ENCODE results near the gene LOXL4. TPM values are rescaled to one million over a fixed set of nuclear protein-coding genes. Genes with fewer than 3 reads are reported as not detected.

The LOXL4 gene
- total and polyA plus RNA-seq, 2 donors (not counting 1 experiment from before 2014, with no cell fraction given) = 0.12 TPM; not detected in 1

GRCh38 chr10:98302741-98303365 is 34.9 kb upstream of the LOXL4 start:
- Histone ChIP-seq H3K4me3 (ENCODE audit: control extremely low read depth in 1 of 5, extremely low read depth in 1 of 5, insufficient read depth in 1 of 5, low read depth in 2 of 5, low read length in 4 of 5) (no peak overlapping the region), H4K20me1 (ENCODE audit: control insufficient read depth, insufficient read depth, low read length, poor library complexity, severe bottlenecking) (no peaks in the 10 kb centered on the region), H3K27ac (ENCODE audit: low read length in 2 of 2) (no peak overlapping the region), H3K9me3 (ENCODE audit: control extremely low read depth in 1 of 3, control insufficient read depth in 2 of 3, insufficient read depth in 1 of 3, low read length in 2 of 3) (peaks cover 0 to 8% (median 0%) of the 10 kb centered on the region in 3 donors), H2AFZ (ENCODE audit: insufficient read depth, low read depth, low read length, poor library complexity, severe bottlenecking) (no peak overlapping the region), H3K4me1 (ENCODE audit: control insufficient read depth in 2 of 2, insufficient read depth in 2 of 2, low read length in 2 of 2) (no peaks in the 10 kb centered on the region), H3K36me3 (replicated peaks in 1 of 2; ENCODE audit: control extremely low read depth in 1 of 2, control insufficient read depth in 1 of 2, extremely low read depth in 1 of 2, insufficient read depth in 2 of 2, low read length in 1 of 2) (no peaks in the 10 kb centered on the region), H3K79me2 (ENCODE audit: control insufficient read depth, insufficient read depth, low read length) (no peaks in the 10 kb centered on the region), H3K27me3 (replicated peaks in 1 of 4; ENCODE audit: control extremely low read depth in 1 of 4, control insufficient read depth in 3 of 4, insufficient read depth in 4 of 4, low read length in 3 of 4) (peaks cover 0 to 27% (median 7%) of the 10 kb centered on the region in 4 experiments), H3K9ac (ENCODE audit: low read length) (no peak overlapping the region), H3K4me2 (replicated peaks; ENCODE audit: low read depth, low read length, poor library complexity, severe bottlenecking) (no peak overlapping the region)
- ATAC-seq (ENCODE audit: low read depth) (no peak), DNase-seq (no peak)
- H3K4me1 Mint-ChIP-seq = no peaks in the 10 kb centered on the region
- WGBS (ENCODE audit: insufficient coverage) = 100% methylated on average over 4 of the region's 4 CpGs
- no peak overlapping the region for H3K27ac Mint-ChIP-seq
- H3K9me3 Mint-ChIP-seq (ENCODE audit: insufficient read depth) = no peaks in the 10 kb centered on the region
- no peak overlapping the region for H3K4me3 Mint-ChIP-seq
- H3K27me3 Mint-ChIP-seq = peaks cover 40% of the 10 kb centered on the region
- TF ChIP-seq CTCF (IDR thresholded peaks at IDR 0.05) (no peak), EZH2 (IDR thresholded peaks at IDR 0.05; ENCODE audit: borderline replicate concordance, insufficient read depth, low read depth, low read length, poor library complexity, severe bottlenecking) (no peak)
- CTCF ChIA-PET = interaction anchor here (0.6 to 1.0 kb wide), 2 partner anchors 10 to 811 kb away, joined by 3 read pairs; no protein-coding TSS in a partner anchor
- POLR2A ChIA-PET = interaction anchor here (0.6 kb wide), 1 partner anchor 1006 kb away, joined by 8 read pairs; no protein-coding TSS in a partner anchor
- intact Hi-C loops (cut with micrococcal nuclease) = no loop called here

DNA sequence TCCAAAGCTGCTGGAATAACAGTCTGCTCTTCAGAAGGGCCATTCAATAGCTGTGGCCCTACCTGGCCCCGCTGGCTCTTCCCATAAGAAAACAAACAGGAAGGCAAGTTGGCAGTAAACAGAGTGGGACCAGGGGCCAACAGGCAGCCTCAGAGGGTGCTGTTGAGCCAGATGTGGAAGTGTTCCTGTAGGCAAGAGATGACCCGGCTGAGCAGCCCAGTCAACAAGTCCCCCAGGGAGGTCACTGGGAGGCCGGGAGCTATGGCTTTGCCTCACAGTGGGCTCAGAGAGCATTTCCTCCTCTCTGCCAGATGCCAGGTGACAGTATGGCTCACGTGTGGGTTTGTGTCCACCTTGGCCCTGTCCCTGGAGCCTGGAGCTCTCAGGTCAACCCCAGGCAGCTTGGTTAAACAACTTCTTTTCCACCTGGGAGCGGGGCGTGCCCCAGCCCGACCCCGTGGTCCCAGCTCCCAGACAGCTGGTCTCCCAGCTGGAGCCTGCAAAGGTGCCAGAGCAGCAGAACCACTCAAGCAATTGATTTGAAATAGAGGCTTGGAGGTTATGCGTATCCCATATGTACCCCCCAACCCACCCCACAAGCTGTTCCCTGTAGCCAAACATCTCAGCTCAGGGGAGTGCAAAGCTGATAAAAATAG is 33.8 kb upstream of the LOXL4 start:
- no peaks in the 10 kb centered on the region for H3K4me1 Mint-ChIP-seq
- ATAC-seq (ENCODE audit: low read depth) = no peak
- no peaks in the 10 kb centered on the region for H3K79me2 ChIP-seq (ENCODE audit: control insufficient read depth, insufficient read depth, low read length)
- no peak overlapping the region for H3K27ac Mint-ChIP-seq
- H3K4me2 ChIP-seq (replicated peaks; ENCODE audit: low read depth, low read length, poor library complexity, severe bottlenecking) = no peak overlapping the region
- no peak for DNase-seq
- no peak overlapping the region for H3K9ac ChIP-seq (ENCODE audit: low read length)
- H3K27me3 Mint-ChIP-seq = peaks cover 43% of the 10 kb centered on the region
- 64% methylated on average over 5 of the region's 9 CpGs for WGBS (ENCODE audit: insufficient coverage)
- H3K9me3 Mint-ChIP-seq (ENCODE audit: insufficient read depth) = no peaks in the 10 kb centered on the region
- no peak overlapping the region for H2AFZ ChIP-seq (ENCODE audit: insufficient read depth, low read depth, low read length, poor library complexity, severe bottlenecking)
- H3K9me3 ChIP-seq (ENCODE audit: control extremely low read depth in 1 of 3, control insufficient read depth in 2 of 3, insufficient read depth in 1 of 3, low read length in 2 of 3) = peaks cover 0 to 8% (median 0%) of the 10 kb centered on the region in 3 donors
- H3K4me3 ChIP-seq (ENCODE audit: control extremely low read depth in 1 of 5, extremely low read depth in 1 of 5, insufficient read depth in 1 of 5, low read depth in 2 of 5, low read length in 4 of 5) = no peak overlapping the region
- CTCF ChIA-PET = interaction anchor here (1.0 kb wide), 1 partner anchor 11 kb away, joined by 3 read pairs; no protein-coding TSS in a partner anchor
- H4K20me1 ChIP-seq (ENCODE audit: control insufficient read depth, insufficient read depth, low read length, poor library complexity, severe bottlenecking) = no peaks in the 10 kb centered on the region
- intact Hi-C loops (cut with micrococcal nuclease) = no loop called here
- H3K27me3 ChIP-seq (replicated peaks in 1 of 4; ENCODE audit: control extremely low read depth in 1 of 4, control insufficient read depth in 3 of 4, insufficient read depth in 4 of 4, low read length in 3 of 4) = peaks cover 0 to 31% (median 7%) of the 10 kb centered on the region in 4 experiments
- no peak overlapping the region for H3K4me3 Mint-ChIP-seq
- H3K27ac ChIP-seq (ENCODE audit: low read length in 2 of 2) = no peak overlapping the region
- POLR2A ChIA-PET = no interaction called here
- no peaks in the 10 kb centered on the region for H3K4me1 ChIP-seq (ENCODE audit: control insufficient read depth in 2 of 2, insufficient read depth in 2 of 2, low read length in 2 of 2)
- TF ChIP-seq CTCF (IDR thresholded peaks at IDR 0.05) (no peak), EZH2 (IDR thresholded peaks at IDR 0.05; ENCODE audit: borderline replicate concordance, insufficient read depth, low read depth, low read length, poor library complexity, severe bottlenecking) (no peak)
- H3K36me3 ChIP-seq (replicated peaks in 1 of 2; ENCODE audit: control extremely low read depth in 1 of 2, control insufficient read depth in 1 of 2, extremely low read depth in 1 of 2, insufficient read depth in 2 of 2, low read length in 1 of 2) = no peaks in the 10 kb centered on the region

All from B cell (primary cell).